ENCODE measurements around the gene ZFP36L1. TPM values are rescaled to one million over a fixed set of nuclear protein-coding genes. Genes with fewer than 3 reads are reported as not detected.
A peak's percentile ranks its signal among the peaks of the same experiment; 100 is the strongest.

Gene ZFP36L1
- total RNA-seq, 4 donors from 2014 or later = 180 to 712 (median 266) TPM

DNA sequence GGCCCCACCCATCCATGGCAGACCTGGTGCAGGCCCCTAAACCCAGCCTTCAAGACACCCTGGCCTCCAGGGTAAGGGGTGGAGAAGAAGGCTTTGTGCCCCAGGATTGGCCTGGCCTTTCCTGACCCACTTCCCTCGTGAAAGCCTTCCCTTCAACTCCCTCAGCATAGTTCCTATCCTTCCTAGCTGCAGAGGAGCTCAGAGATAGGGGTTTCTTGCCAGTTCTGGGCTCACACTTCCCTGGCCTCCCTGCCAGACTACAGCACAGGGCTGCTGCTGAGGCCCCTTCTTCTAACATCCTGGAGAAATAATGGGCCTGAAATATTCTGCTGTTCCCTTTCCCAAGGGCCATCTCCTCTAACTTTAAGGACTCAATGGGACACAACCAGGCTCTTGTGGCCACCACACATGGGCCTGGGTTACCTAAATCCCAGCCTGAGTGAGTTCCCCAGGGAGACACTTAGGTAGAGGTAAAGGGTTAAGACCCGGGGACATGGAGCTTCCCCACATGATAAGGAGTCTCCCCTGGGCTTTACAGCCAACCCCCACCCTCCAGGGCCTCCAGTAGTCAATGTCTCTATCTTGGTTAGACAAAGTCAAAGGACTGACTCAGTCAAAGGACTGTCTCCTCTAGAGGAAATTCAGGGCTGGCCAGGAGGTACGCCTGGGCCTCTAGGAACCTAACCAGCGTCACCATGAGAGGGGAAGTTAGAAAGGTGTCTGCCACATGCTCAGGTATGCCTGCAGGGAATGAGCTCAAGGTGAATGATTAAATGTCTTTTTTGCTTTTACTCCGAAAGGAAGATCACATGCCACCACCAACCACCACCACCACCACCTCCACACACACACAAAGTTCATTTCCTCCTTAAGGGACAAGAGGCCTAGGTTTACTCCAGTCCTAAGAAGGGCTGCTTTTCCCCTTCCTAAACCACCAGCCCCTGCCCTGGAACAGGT is 7.1 kb downstream of the ZFP36L1 start:
- Histone ChIP-seq H3K27ac (peak overlapping the region; percentile 97 to 100 (median 98)), H3K27me3 (no peaks in the 10 kb centered on the region), H3K36me3 (peaks cover 0 to 31% (median 8%) of the 10 kb centered on the region in 4 donors), H3K4me3 (no peak overlapping the region), H3K9me3 (no peaks in the 10 kb centered on the region), H3K4me1 (peaks cover 13 to 92% (median 60%) of the 10 kb centered on the region in 4 donors)
- DNase-seq = peak; percentile 34
- 71% methylated on average over 5 of the region's 5 CpGs; no CpG with 5 or more reads in 1 of the 2 donors for WGBS, 2 donors (ENCODE audit: low coverage in 1 of 2)
- in situ Hi-C loops (cut with MboI; ENCODE audit: low pct_ligation_motif_present in 1 of 4, low pct_unique_long_range_greater_than_20kb in 1 of 4, low sequenced_read_pairs in 3 of 4) = loop anchor here in 2 of 4 donors (10.0 kb wide), 1 partner anchor 541 kb away; no protein-coding TSS in a partner anchor
- peak in 2 of 3 donors; percentile 13 to 15 for TF ChIP-seq POLR2AphosphoS5 (IDR thresholded peaks at IDR 0.05)
- peak; percentile 7 for TF ChIP-seq POLR2A (IDR thresholded peaks at IDR 0.05)
- TF ChIP-seq, protein P1, sequence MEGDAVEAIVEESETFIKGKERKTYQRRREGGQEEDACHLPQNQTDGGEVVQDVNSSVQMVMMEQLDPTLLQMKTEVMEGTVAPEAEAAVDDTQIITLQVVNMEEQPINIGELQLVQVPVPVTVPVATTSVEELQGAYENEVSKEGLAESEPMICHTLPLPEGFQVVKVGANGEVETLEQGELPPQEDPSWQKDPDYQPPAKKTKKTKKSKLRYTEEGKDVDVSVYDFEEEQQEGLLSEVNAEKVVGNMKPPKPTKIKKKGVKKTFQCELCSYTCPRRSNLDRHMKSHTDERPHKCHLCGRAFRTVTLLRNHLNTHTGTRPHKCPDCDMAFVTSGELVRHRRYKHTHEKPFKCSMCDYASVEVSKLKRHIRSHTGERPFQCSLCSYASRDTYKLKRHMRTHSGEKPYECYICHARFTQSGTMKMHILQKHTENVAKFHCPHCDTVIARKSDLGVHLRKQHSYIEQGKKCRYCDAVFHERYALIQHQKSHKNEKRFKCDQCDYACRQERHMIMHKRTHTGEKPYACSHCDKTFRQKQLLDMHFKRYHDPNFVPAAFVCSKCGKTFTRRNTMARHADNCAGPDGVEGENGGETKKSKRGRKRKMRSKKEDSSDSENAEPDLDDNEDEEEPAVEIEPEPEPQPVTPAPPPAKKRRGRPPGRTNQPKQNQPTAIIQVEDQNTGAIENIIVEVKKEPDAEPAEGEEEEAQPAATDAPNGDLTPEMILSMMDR (IDR thresholded peaks at IDR 0.05) = no peak
- TF ChIP-seq EP300 (IDR thresholded peaks at IDR 0.05; ENCODE audit: low read depth) = no peak
- intact Hi-C loops (cut with DNase I; ENCODE audit: low total_unique reads) = no loop called here

DNA sequence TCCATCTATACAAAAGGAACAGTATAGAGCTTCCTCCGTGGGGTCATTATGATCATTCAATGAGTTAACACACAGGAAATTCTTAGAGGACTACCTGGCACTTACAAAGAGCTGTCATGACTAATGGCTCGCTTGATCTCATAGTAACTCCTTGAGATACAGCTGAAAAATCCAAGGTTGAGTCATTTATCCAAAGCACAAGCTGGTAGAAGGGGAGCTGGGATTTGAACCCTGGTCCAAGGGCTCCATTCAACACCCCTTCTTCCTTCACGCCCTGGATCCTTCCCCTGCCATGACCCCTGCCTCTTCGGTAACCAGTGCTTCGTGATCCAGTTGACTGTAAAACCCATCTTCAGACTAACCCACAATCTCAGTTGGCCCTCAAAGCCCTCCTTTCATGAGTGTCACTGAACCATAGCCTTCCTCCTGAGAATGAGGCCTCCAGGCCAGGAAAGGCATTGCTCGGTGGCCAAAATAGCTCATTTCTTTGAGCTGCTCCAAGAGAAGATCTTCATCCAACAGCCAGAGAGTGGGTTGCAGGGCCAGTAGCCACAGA is 7.8 kb downstream of the ZFP36L1 start:
- Histone ChIP-seq H3K27ac (peak overlapping the region; percentile 97 to 100 (median 98)), H3K4me3 (no peak overlapping the region), H3K9me3 (no peaks in the 10 kb centered on the region), H3K27me3 (no peaks in the 10 kb centered on the region), H3K36me3 (peaks cover 0 to 23% (median 5%) of the 10 kb centered on the region in 4 donors), H3K4me1 (peaks cover 21 to 95% (median 65%) of the 10 kb centered on the region in 4 donors)
- DNase-seq = no peak
- WGBS, 2 donors (ENCODE audit: low coverage in 1 of 2) = 71 to 88% methylated on average over 2 to 6 of the region's 6 CpGs
- in situ Hi-C loops (cut with MboI; ENCODE audit: low pct_ligation_motif_present in 1 of 4, low pct_unique_long_range_greater_than_20kb in 1 of 4, low sequenced_read_pairs in 3 of 4) = loop anchor here in 2 of 4 donors (10.0 kb wide), 1 partner anchor 540 kb away; no protein-coding TSS in a partner anchor
- TF ChIP-seq EP300 (IDR thresholded peaks at IDR 0.05; ENCODE audit: low read depth) (no peak), POLR2AphosphoS5 (IDR thresholded peaks at IDR 0.05) (peak in 1 of 3 donors; percentile 7), POLR2A (IDR thresholded peaks at IDR 0.05) (no peak)
- TF ChIP-seq, protein P1 (IDR thresholded peaks at IDR 0.05) = no peak
- intact Hi-C loops (cut with DNase I; ENCODE audit: low total_unique reads) = loop anchor here (5.0 kb wide), 1 partner anchor 118 kb away; no protein-coding TSS in a partner anchor

DNA sequence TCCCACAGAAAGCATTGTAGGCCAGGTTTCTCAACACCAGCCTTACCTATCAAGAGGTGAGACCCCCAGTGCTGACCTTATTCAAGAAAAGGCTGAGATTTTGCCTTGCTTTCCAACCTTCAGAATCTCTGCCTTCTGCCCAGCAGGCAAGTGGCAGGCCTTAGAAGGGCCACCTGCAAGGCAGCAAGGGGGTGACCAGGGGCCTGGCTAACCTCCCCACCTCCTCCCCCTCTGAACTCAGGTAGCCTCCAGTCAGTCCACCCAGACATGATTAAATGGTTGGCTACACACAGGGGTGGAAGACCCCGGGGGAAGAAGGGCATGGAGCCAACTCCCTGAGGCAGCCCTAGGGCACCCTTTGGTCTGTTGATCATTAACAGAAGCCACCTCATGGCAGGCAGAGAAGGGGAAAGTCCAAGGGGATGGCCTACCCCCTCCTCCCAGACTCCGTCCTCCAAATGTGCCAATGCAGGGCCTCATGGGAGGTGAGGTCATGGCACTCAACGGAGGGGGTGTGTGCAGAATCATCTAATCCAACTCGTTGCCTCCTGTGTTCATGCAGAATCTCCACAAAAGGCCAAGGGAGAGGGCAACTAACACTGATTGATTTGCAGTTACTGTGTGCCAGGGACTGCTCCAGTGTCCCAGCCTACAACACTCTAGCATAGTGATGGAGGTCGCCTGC is 8.5 kb downstream of the ZFP36L1 start:
- Histone ChIP-seq H3K36me3 (peaks cover 0 to 16% (median 2%) of the 10 kb centered on the region in 4 donors), H3K4me1 (peaks cover 26 to 96% (median 65%) of the 10 kb centered on the region in 4 donors), H3K27ac (peak overlapping the region; percentile 97 to 100 (median 98)), H3K9me3 (no peaks in the 10 kb centered on the region), H3K27me3 (no peaks in the 10 kb centered on the region), H3K4me3 (no peak overlapping the region)
- in situ Hi-C loops (cut with MboI; ENCODE audit: low pct_ligation_motif_present in 1 of 4, low pct_unique_long_range_greater_than_20kb in 1 of 4, low sequenced_read_pairs in 3 of 4) = loop anchor here in 2 of 4 donors (10.0 kb wide), 1 partner anchor 540 kb away; no protein-coding TSS in a partner anchor
- TF ChIP-seq, protein P1 (IDR thresholded peaks at IDR 0.05) = no peak
- peak; percentile 11 for TF ChIP-seq POLR2A (IDR thresholded peaks at IDR 0.05)
- TF ChIP-seq POLR2AphosphoS5 (IDR thresholded peaks at IDR 0.05) = peak in 2 of 3 donors; percentile 59 to 64
- TF ChIP-seq EP300 (IDR thresholded peaks at IDR 0.05; ENCODE audit: low read depth) = no peak
- peak; percentile 87 for DNase-seq
- WGBS, 2 donors (ENCODE audit: low coverage in 1 of 2) = 37 to 72% methylated on average over 2 to 5 of the region's 5 CpGs
- intact Hi-C loops (cut with DNase I; ENCODE audit: low total_unique reads) = loop anchor here (5.0 kb wide), 1 partner anchor 117 kb away; no protein-coding TSS in a partner anchor
